AG04450 (cell line): ENCODE results near the gene OTULIN. TPM values are rescaled to one million over a fixed set of nuclear protein-coding genes. Genes with fewer than 3 reads are reported as not detected.

Source experiments
- CTCF ChIA-PET: fragments of 300-600, 350-600 bp; formaldehyde crosslinking; extraction: SDS; loops from one replicate; lab custom pipeline; 2022; ENCODE audit warnings: antibody characterized with exemption, inconsistent platforms; lab: Charles Lee
- POLR2A ChIA-PET: fragments of 350-600 bp; formaldehyde crosslinking; extraction: SDS; loops from one replicate; lab custom pipeline; 2021; ENCODE audit warnings: antibody characterized with exemption, inconsistent platforms; lab: Yijun Ruan, JAX
- DNase-seq: peaks from one replicate; pipeline ENCODE4 v3.0.0-alpha.2; 2011; ENCODE audit warnings: low read depth, low spot score
- H3K27ac ChIP-seq: one replicate; pipeline ENCODE4 v1.5.1; 2012; ENCODE audit warnings: low read depth, low read length, control low read depth
- H3K27me3 ChIP-seq: one replicate; pipeline ENCODE4 v1.6.0; 2012; ENCODE audit warnings: low read length; ENCODE audit not compliant: control insufficient read depth, insufficient read depth
- H3K4me3 ChIP-seq: 2 replicates; pipeline ENCODE4 v1.5.1; 2011; ENCODE audit warnings: mild to moderate bottlenecking, low read depth, low read length, control low read depth
- H3K9me3 ChIP-seq: 2 replicates; pipeline ENCODE4 v1.5.1; 2012; ENCODE audit warnings: low read length; ENCODE audit not compliant: control insufficient read depth, insufficient read depth
- polyA plus RNA-seq: library from polyadenylated mRNA; depleted of rRNA; stranded (reverse); fragments of >200 nt; gene quantifications from 2 replicates; pipeline ENCODE4 v1.2.3, GENCODE V29; 2011
- TF ChIP-seq, protein P1 (sequence below): IDR thresholded peaks from 2 replicates; pipeline ENCODE4 v1.5.1; 2011; ENCODE audit warnings: low read depth, low read length, control low read depth, inconsistent platforms

The OTULIN gene
- polyA plus RNA-seq, 1 experiment, result 14.0 TPM

DNA sequence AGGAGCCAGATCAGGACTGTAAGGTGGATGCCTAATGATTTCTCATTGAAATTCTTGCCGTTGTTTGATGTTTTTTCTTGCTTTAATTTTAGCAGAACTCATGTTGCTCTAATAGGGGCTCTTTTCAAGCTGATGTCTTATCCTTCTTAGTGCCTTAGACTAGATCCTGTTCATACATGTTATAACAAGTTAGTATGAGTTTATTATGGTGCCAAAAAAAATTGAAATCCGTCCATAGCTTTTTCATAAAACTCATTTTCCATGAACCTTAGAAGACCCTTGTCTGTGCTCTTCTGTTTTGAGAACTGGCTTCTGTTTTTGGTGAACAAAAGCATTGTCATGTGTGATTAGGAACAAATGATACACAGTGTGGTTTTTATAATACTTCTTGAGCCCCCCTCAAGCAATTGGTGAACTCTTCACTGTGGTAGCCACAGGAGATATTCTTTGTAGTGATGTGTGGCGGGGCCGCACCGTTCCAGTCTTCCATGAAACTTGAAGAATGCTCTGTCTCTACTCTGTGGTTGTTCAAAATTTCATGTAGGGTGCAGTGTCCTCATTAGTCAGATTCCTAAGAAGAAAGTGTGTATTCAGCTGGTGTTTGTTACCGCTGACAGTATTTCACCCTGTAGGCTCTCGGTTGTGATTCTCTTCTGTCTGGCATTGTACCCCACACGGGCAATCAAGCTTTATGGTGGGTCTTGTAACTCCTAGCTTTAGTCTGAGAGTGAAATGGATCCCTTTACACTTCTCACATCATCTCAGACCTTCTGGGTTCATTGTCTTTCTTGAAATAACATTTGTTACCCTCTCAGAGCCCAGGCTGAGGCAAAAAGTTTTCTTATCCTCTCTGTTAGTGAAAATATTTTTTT lies 10.7 kb downstream of the OTULIN start:
- Histone ChIP-seq H3K9me3 (no peaks in the 10 kb centered on the region), H3K27ac (no peak overlapping the region), H3K4me3 (no peak overlapping the region), H3K27me3 (no peaks in the 10 kb centered on the region)
- TF ChIP-seq, protein P1, sequence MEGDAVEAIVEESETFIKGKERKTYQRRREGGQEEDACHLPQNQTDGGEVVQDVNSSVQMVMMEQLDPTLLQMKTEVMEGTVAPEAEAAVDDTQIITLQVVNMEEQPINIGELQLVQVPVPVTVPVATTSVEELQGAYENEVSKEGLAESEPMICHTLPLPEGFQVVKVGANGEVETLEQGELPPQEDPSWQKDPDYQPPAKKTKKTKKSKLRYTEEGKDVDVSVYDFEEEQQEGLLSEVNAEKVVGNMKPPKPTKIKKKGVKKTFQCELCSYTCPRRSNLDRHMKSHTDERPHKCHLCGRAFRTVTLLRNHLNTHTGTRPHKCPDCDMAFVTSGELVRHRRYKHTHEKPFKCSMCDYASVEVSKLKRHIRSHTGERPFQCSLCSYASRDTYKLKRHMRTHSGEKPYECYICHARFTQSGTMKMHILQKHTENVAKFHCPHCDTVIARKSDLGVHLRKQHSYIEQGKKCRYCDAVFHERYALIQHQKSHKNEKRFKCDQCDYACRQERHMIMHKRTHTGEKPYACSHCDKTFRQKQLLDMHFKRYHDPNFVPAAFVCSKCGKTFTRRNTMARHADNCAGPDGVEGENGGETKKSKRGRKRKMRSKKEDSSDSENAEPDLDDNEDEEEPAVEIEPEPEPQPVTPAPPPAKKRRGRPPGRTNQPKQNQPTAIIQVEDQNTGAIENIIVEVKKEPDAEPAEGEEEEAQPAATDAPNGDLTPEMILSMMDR, result no peak
- ChIA-PET CTCF (interaction anchor here (1.0 to 2.9 kb wide), 6 partner anchors 9 to 339 kb away, joined by 3 to 12 read pairs (median 5); no protein-coding TSS in a partner anchor), POLR2A (no interaction called here)
- no peak for DNase-seq

DNA sequence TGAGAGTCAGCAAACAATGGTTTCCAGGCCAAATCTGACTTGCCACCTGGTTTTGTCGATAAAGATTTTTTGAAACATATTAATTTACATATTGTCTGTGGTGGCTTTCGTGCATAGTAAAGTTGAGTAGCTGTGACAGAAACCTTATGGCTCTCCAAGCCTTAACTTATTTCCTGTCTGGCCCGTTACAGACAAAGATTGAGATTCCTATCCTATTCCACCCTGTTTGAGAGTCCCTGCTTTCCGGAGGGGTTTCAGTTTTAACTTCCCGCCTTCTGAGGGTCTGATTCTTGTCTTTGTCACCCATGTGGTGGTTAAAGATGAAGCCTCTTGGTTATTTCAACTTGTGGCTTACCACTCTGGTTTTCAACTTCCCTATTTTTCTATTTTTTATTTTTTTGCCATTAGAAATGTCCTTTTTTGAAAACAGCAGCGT lies 11.4 kb downstream of the OTULIN start:
- Histone ChIP-seq H3K27ac (no peak overlapping the region), H3K9me3 (no peaks in the 10 kb centered on the region), H3K27me3 (no peaks in the 10 kb centered on the region), H3K4me3 (no peak overlapping the region)
- TF ChIP-seq, protein P1, result no peak
- ChIA-PET CTCF (interaction anchor here (1.0 to 2.9 kb wide), 4 partner anchors 8 to 328 kb away, joined by 3 to 12 read pairs (median 6); no protein-coding TSS in a partner anchor), POLR2A (interaction anchor here (0.5 kb wide), 1 partner anchor 16 kb away, joined by 4 read pairs; no protein-coding TSS in a partner anchor)
- DNase-seq, result no peak

DNA sequence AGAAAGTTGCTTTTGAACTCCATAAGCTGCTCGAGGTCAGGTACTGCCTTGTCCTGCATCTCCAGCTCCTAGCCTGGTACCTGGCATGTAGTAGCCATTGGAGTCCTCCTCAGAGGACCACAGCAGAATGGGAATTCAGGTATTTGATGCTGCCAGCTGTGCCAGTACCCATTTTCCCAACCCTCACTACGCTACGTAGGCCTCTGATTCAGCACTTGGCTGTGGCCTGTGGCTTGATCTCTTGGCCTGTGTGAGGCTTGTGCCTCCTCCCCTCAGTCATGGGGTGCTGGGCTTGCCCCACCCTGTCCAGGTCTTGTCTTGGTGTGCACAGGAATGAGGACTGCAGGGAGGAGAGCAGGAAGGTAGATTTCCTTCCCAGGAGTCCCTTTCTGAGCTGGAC lies 11.8 kb downstream of the OTULIN start:
- TF ChIP-seq, protein P1, result no peak
- no peak for DNase-seq
- H3K27ac ChIP-seq, result no peak overlapping the region
- no peak overlapping the region for H3K4me3 ChIP-seq
- POLR2A ChIA-PET, result interaction anchor here (0.5 kb wide), 1 partner anchor 16 kb away, joined by 4 read pairs; no protein-coding TSS in a partner anchor
- H3K9me3 ChIP-seq, result no peaks in the 10 kb centered on the region
- CTCF ChIA-PET, result interaction anchor here (1.2 to 2.9 kb wide), 3 partner anchors 9 to 327 kb away, joined by 3 to 12 read pairs (median 8); no protein-coding TSS in a partner anchor
- H3K27me3 ChIP-seq, result no peaks in the 10 kb centered on the region

DNA sequence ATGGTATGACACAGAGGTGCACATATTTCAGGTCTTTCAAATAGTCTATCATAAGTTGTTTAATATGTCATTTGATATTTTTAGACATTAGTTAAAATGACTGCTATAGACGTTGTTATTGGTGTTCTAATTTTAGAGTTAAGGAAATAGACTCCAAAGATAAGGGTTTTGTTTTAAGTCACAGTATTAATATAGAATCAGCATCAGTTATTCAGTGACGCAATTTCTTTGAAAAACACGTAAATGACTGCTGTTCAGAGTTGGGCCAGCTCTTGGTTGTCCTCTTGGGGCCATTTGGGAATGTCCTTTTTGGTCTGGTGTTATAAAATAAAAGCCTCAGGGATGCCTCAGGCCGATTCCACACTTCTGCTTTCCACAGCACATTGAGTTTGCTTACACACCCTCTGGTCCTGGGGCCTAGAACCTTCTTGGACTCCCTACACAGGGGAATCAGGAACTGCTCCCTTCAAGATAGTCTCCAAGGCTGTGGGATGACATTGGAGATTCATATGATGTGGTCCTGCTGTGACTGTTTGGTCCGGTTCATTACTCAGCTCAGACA lies 14.3 kb downstream of the OTULIN start:
- CTCF ChIA-PET, result interaction anchor here (0.6 to 2.6 kb wide), 4 partner anchors 48 to 1018 kb away, joined by 3 to 9 read pairs (median 4); no protein-coding TSS in a partner anchor

More for the DNA sequence above, 14.3 kb downstream of the OTULIN start:
- Histone ChIP-seq H3K9me3 (no peaks in the 10 kb centered on the region), H3K27me3 (no peaks in the 10 kb centered on the region), H3K27ac (no peak overlapping the region), H3K4me3 (no peak overlapping the region)
- no peak for DNase-seq
- POLR2A ChIA-PET, result no interaction called here
- TF ChIP-seq, protein P1, result no peak
